Endothelial cell of umbilical vein (primary cell): ENCODE measurements around the gene STOML1. TPM values are rescaled to one million over a fixed set of nuclear protein-coding genes. Genes with fewer than 3 reads are reported as not detected.

Experiments
- BruUV-seq: library from RNA; stranded (reverse); fragments of 400-500 nt; replicated peaks from 2 replicates; lab custom pipeline; 2021; lab: Mats Ljungman, UMichigan
- CTCF ChIA-PET: fragments of 300-600, 350-600 bp; sonication (Branson Sonifier 250); formaldehyde crosslinking; loops from one replicate; lab custom pipeline; 2021; ENCODE audit warnings: antibody characterized with exemption, inconsistent platforms; lab: Charles Lee
- POLR2A ChIA-PET: fragments of 300-600, 350-600 bp; sonication (Branson Sonifier 250); formaldehyde crosslinking; loops from one replicate; lab custom pipeline; 2021; ENCODE audit warnings: antibody characterized with exemption, inconsistent platforms; lab: Charles Lee
- DNase-seq: peaks from one replicate; pipeline ENCODE4 v3.0.0-alpha.2; 2011; ENCODE audit warnings: low read depth, low spot score
- FAIRE-seq: peaks from 2 replicates; lab custom pipeline; 2011; peaks lifted over from hg19 to GRCh38; lab: Jason Lieb, UNC
- H2AFZ ChIP-seq: 2 replicates; pipeline ENCODE4 v1.6.0; 2012; ENCODE audit warnings: low read depth, low read length, control low read depth, inconsistent platforms
- H3K27ac ChIP-seq: 2 replicates; pipeline ENCODE4 v1.5.1; 2011; ENCODE audit warnings: low read depth, mild to moderate bottlenecking, control low read depth, low read length, moderate library complexity; ENCODE audit not compliant: insufficient read depth
- H3K27me3 ChIP-seq, 2 experiments: 2 replicates each; pipeline versions ENCODE4 v1.6.0 to v1.6.1; 2011; ENCODE audit warnings: low read length in 2 of 2, mixed read lengths in 1 of 2; ENCODE audit not compliant: control insufficient read depth in 2 of 2, insufficient read depth in 2 of 2
- H3K36me3 ChIP-seq, 2 experiments: 2 replicates in 1 of 2; 3 replicates in 1 of 2; pipeline ENCODE4 v1.5.1; 2011; ENCODE audit warnings: low read length in 2 of 2, mild to moderate bottlenecking in 1 of 2, moderate library complexity in 1 of 2; ENCODE audit not compliant: control insufficient read depth in 2 of 2, insufficient read depth in 2 of 2; ENCODE audit errors: extremely low read depth in 1 of 2
- H3K4me1 ChIP-seq: 3 replicates; pipeline ENCODE4 v1.5.1; 2011; ENCODE audit warnings: mild to moderate bottlenecking, low read length; ENCODE audit not compliant: control insufficient read depth, insufficient read depth; ENCODE audit errors: extremely low read depth
- H3K4me2 ChIP-seq: 2 replicates; pipeline ENCODE4 v1.6.1; 2011; ENCODE audit warnings: low read length, control low read depth, mixed read lengths; ENCODE audit not compliant: insufficient read depth
- H3K4me3 ChIP-seq, 3 experiments: fragments of 200-600 bp in 1 of 3; sonication (generic), shearing (Covaris generic) in 1 of 3; replicated peaks in 1 of 3; 2 replicates each; pipeline ENCODE4 v1.5.1; 2011 to 2016; ENCODE audit warnings: control low read depth in 3 of 3, low read length in 3 of 3, mild to moderate bottlenecking in 2 of 3, inconsistent platforms in 1 of 3, low read depth in 1 of 3, moderate library complexity in 1 of 3; ENCODE audit not compliant: insufficient read depth in 1 of 3
- H3K79me2 ChIP-seq: 2 replicates; pipeline ENCODE4 v1.6.0; 2012; ENCODE audit warnings: low read length, inconsistent platforms; ENCODE audit not compliant: control insufficient read depth, insufficient read depth
- H3K9ac ChIP-seq: replicated peaks from 2 replicates; pipeline ENCODE3; 2011; ENCODE audit warnings: low read length, control low read depth; ENCODE audit not compliant: insufficient read depth; ENCODE audit errors: extremely low read depth
- H3K9me1 ChIP-seq: replicated peaks from 3 replicates; pipeline ENCODE4 v1.6.0; 2011; ENCODE audit warnings: mild to moderate bottlenecking, low read length; ENCODE audit not compliant: control insufficient read depth, insufficient read depth; ENCODE audit errors: extremely low read depth
- H3K9me3 ChIP-seq: replicated peaks from 2 replicates; pipeline ENCODE4 v1.5.1; 2012; ENCODE audit warnings: low read length, inconsistent platforms; ENCODE audit not compliant: control insufficient read depth, insufficient read depth
- H4K20me1 ChIP-seq: replicated peaks from 2 replicates; pipeline ENCODE3; 2011; ENCODE audit warnings: mild to moderate bottlenecking, low read length; ENCODE audit not compliant: control insufficient read depth, insufficient read depth; ENCODE audit errors: extremely low read depth
- CTCF ChIP-seq, 2 donors: IDR thresholded peaks; 1 replicate in 1 of 2; 2 replicates in 1 of 2; pipeline ENCODE4 v1.5.1; 2011; ENCODE audit warnings: low read length in 2 of 2, mild to moderate bottlenecking in 2 of 2, moderate library complexity in 2 of 2, control low read depth in 1 of 2, inconsistent platforms in 1 of 2, low read depth in 1 of 2; ENCODE audit not compliant: insufficient read depth in 1 of 2; ENCODE audit errors: extremely low read depth in 1 of 2
- EZH2 ChIP-seq: IDR thresholded peaks from 2 replicates; pipeline ENCODE4 v1.6.1; 2012; ENCODE audit warnings: borderline replicate concordance, low read depth, mild to moderate bottlenecking, moderate library complexity, low read length, inconsistent platforms; ENCODE audit not compliant: severe bottlenecking
- FOS ChIP-seq: IDR thresholded peaks from 2 replicates; pipeline ENCODE4 v1.6.1; 2011; ENCODE audit warnings: mild to moderate bottlenecking, low read length, moderate library complexity, borderline replicate concordance; ENCODE audit not compliant: insufficient read depth
- GATA2 ChIP-seq: IDR thresholded peaks from 2 replicates; pipeline ENCODE4 v1.7.0; 2011; ENCODE audit warnings: low read depth, mild to moderate bottlenecking, moderate library complexity, mixed read lengths, low read length; ENCODE audit not compliant: insufficient read length, insufficient read depth
- JUN ChIP-seq: IDR thresholded peaks from 2 replicates; pipeline ENCODE4 v1.6.1; 2011; ENCODE audit warnings: borderline replicate concordance, low read depth; ENCODE audit not compliant: insufficient read length, insufficient read depth
- MAX ChIP-seq: IDR thresholded peaks from 2 replicates; pipeline ENCODE4 v1.6.1; 2011; ENCODE audit not compliant: insufficient read depth, insufficient read length
- MYC ChIP-seq: IDR thresholded peaks from one replicate; pipeline ENCODE4 v1.6.1; 2011; ENCODE audit warnings: mild to moderate bottlenecking, low read depth, low read length
- POLR2A ChIP-seq: IDR thresholded peaks from 2 replicates; pipeline ENCODE4 v1.6.1; 2012; ENCODE audit warnings: low read depth, mild to moderate bottlenecking, control low read depth, low read length
- POLR2AphosphoS5 ChIP-seq: IDR thresholded peaks from 2 replicates; pipeline ENCODE4 v1.6.1; 2012; ENCODE audit warnings: low read depth, mild to moderate bottlenecking, control low read depth, low read length, moderate library complexity; ENCODE audit not compliant: insufficient read depth
- dilution Hi-C: fragments of 300-500 bp; cut with MboI; formaldehyde crosslinking; loops from one replicate; pipeline ENCODE4 v1.15.0; 2019; ENCODE audit warnings: low sequenced_read_pairs; ENCODE audit not compliant: extremely low pct_ligation_motif_present
- intact Hi-C: fragments of 100-400 bp; cut with micrococcal nuclease; formaldehyde crosslinking; loops from one replicate; pipeline ENCODE4 v1.10.0; 2022
- polyA plus RNA-seq, 4 experiments: library from polyadenylated mRNA; depleted of rRNA in 3 of 4; stranded (reverse) in 3 of 4; unstranded in 1 of 4; fragments of >200 nt; gene quantifications; 2 replicates each; pipeline versions ENCODE4 v1.2.1 to v1.2.3, GENCODE V29; 2011 to 2012; ENCODE audit warnings: missing spikeins in 1 of 4
- total RNA-seq: library from RNA; stranded (reverse); gene quantifications from 2 replicates; pipeline ENCODE4 v1.2.3, GENCODE V29; 2021

Gene STOML1
- total and polyA plus RNA-seq, 2 donors (not counting 3 experiments of a cell fraction or from before 2014, with no cell fraction given): 12.9 to 15.4 TPM

GRCh38 chr15:73969151-73969759, 22.8 kb downstream of the STOML1 start:
- POLR2A ChIA-PET: no interaction called here
- DNase-seq: no peak
- no peaks in the 10 kb centered on the region for H3K9me3 ChIP-seq
- TF ChIP-seq POLR2AphosphoS5: peak; percentile 22
- TF ChIP-seq MYC: no peak
- TF ChIP-seq GATA2: peak; percentile 89
- TF ChIP-seq EZH2: no peak
- no peak for TF ChIP-seq MAX
- TF ChIP-seq POLR2A: no peak
- TF ChIP-seq FOS: no peak
- no peak for TF ChIP-seq CTCF (IDR thresholded peaks at IDR 0.05; ENCODE audit: extremely low read depth in 1 of 2, insufficient read depth in 1 of 2, low read depth in 1 of 2, low read length in 2 of 2)
- no peak for TF ChIP-seq JUN
- H3K9me1 ChIP-seq: no peaks in the 10 kb centered on the region
- no peak overlapping the region for H3K9ac ChIP-seq
- H3K27me3 ChIP-seq: no peaks in the 10 kb centered on the region
- peaks cover 15% of the 10 kb centered on the region for H3K4me1 ChIP-seq
- H3K4me3 ChIP-seq: no peak overlapping the region
- intact Hi-C loops (no loop called here), dilution Hi-C loops (no loop called here)
- CTCF ChIA-PET: interaction anchor here (0.9 to 13.1 kb wide), 5 partner anchors 13 to 351 kb away, joined by 3 to 651 read pairs (median 3); no protein-coding TSS in a partner anchor
- H3K36me3 ChIP-seq: no peaks in the 10 kb centered on the region
- BruUV-seq: no TSS peak
- peak overlapping the region; percentile 35 for H2AFZ ChIP-seq
- peak overlapping the region; percentile 41 for H3K27ac ChIP-seq
- H3K4me2 ChIP-seq: no peak overlapping the region
- no peaks in the 10 kb centered on the region for H4K20me1 ChIP-seq
- no peaks in the 10 kb centered on the region for H3K79me2 ChIP-seq
- no peak for FAIRE-seq
